ENCODE measurements around the gene PLEK2. TPM values are rescaled to one million over a fixed set of nuclear protein-coding genes. Genes with fewer than 3 reads are reported as not detected.
"Not testable (repeated sequence)": the region's sequence is repeated elsewhere in the genome, so short reads cannot be mapped to it uniquely, and the experiment has no call there.

PLEK2 gene
- total RNA-seq, 1 donor from 2014 or later: not detected

- Mint-ChIP-seq H3K27me3 (ENCODE audit: low read depth) (no peaks in the 10 kb centered on the region), H3K9me3 (peaks cover 9% of the 10 kb centered on the region), H3K4me3 (no peak overlapping the region), H3K27ac (ENCODE audit: unreplicated experiment) (peak overlapping the region; percentile 75), H3K36me3 (ENCODE audit: low read depth) (peaks cover 4% of the 10 kb centered on the region), H3K4me1 (peaks cover 8% of the 10 kb centered on the region)
- TF ChIP-seq, protein P1, sequence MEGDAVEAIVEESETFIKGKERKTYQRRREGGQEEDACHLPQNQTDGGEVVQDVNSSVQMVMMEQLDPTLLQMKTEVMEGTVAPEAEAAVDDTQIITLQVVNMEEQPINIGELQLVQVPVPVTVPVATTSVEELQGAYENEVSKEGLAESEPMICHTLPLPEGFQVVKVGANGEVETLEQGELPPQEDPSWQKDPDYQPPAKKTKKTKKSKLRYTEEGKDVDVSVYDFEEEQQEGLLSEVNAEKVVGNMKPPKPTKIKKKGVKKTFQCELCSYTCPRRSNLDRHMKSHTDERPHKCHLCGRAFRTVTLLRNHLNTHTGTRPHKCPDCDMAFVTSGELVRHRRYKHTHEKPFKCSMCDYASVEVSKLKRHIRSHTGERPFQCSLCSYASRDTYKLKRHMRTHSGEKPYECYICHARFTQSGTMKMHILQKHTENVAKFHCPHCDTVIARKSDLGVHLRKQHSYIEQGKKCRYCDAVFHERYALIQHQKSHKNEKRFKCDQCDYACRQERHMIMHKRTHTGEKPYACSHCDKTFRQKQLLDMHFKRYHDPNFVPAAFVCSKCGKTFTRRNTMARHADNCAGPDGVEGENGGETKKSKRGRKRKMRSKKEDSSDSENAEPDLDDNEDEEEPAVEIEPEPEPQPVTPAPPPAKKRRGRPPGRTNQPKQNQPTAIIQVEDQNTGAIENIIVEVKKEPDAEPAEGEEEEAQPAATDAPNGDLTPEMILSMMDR (conservative IDR thresholded peaks at IDR 0.05): no peak
- DNase-seq (ENCODE audit: low read depth, low spot score): no peak
These were observed 41.8 kb upstream of the PLEK2 start for GRCh38 chr14:67453575-67454300.

DNA sequence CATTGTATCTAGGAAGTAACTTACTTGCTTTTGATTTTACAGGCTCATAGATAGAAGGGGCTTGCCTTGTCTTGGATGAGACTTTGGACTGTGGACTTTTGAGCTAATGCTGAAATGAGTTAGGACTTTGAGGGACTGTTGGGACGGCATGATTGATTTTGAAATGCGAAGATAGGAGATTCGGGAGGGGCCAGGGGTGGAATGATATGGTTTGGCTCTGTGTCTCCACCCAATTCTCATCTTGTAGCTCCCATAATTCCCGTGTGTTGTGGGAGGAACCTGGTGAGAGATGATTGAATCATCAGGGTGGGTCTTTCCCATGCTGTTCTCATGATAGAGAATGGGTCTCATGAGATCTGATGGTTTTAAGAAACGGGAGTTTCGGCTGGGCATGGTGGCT lies 39.7 kb upstream of the PLEK2 start:
- H3K36me3 Mint-ChIP-seq (ENCODE audit: low read depth); H3K27me3 Mint-ChIP-seq (ENCODE audit: low read depth); H3K4me3 Mint-ChIP-seq: not testable (repeated sequence)

GRCh38 chr14:67449096-67449495 lies 37.1 kb upstream of the PLEK2 start:
- H3K27ac Mint-ChIP-seq (ENCODE audit: unreplicated experiment): no peak overlapping the region
- H3K27me3 Mint-ChIP-seq (ENCODE audit: low read depth): no peaks in the 10 kb centered on the region
- DNase-seq (ENCODE audit: low read depth, low spot score): no peak
- no peak overlapping the region for H3K4me3 Mint-ChIP-seq
- peaks cover 4% of the 10 kb centered on the region for H3K36me3 Mint-ChIP-seq (ENCODE audit: low read depth)
- peaks cover 7% of the 10 kb centered on the region for H3K4me1 Mint-ChIP-seq
- H3K9me3 Mint-ChIP-seq: peaks cover 9% of the 10 kb centered on the region
- TF ChIP-seq, protein P1 (conservative IDR thresholded peaks at IDR 0.05): no peak

More for the DNA sequence above, 39.7 kb upstream of the PLEK2 start:
- H3K27ac Mint-ChIP-seq (ENCODE audit: unreplicated experiment): peak overlapping the region; percentile 25
- not testable (repeated sequence) for DNase-seq (ENCODE audit: low read depth, low spot score); H3K4me1 Mint-ChIP-seq; H3K9me3 Mint-ChIP-seq

DNA sequence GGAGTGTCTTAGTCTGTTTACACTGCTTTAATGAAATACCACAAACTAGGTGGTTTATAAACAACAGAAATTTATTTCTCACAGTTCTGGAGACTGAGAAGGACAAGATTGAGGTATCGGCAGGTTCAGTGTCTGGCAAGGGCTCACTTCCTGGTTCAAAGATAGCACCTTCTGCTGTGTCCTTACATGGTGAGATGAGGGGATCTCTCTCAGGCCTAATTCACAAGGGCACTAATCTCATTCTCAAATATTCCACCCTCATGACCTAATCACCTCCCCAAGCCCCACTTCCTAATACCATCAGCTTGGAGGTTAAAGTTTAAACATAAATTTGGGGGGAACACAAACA lies 35.0 kb upstream of the PLEK2 start:
- DNase-seq (ENCODE audit: low read depth, low spot score): no peak
- H3K4me1 Mint-ChIP-seq: peaks cover 7% of the 10 kb centered on the region
- no peak overlapping the region for H3K4me3 Mint-ChIP-seq
- peaks cover 9% of the 10 kb centered on the region for H3K9me3 Mint-ChIP-seq
- no peaks in the 10 kb centered on the region for H3K27me3 Mint-ChIP-seq (ENCODE audit: low read depth)
- no peak overlapping the region for H3K27ac Mint-ChIP-seq (ENCODE audit: unreplicated experiment)
- TF ChIP-seq, protein P1 (conservative IDR thresholded peaks at IDR 0.05): no peak
- peaks cover 4% of the 10 kb centered on the region for H3K36me3 Mint-ChIP-seq (ENCODE audit: low read depth)

DNA sequence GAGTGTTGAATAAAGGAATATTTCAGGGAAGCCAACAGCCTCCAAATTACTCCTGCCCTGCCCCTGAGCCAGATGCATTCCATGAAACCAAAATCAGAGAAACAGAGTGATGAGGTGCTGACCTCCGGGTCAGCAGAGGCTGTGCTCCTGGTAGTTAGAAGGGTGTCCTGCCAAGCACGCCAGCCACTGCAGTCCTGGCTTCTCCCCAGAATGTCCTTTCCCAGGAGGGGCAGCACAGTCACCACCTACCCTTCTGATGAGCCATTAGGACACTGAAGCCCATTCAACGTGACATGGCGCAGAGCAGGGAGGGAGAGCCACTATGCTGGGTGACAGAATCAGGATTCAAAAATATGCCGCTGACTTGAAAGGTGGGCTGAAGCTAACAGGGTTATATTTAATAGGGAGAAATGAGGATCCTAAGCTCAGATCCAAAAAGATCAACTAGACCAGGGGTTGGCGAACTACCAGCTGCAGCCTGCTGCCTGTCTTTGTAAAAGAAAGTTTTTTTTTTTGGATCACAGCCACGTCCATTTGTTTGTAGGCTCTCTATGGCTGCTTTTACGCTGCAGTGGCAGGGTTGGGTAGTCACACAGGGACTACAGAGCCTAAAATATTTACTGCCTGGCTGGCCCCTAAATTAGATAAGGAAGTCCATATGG lies 34.5 kb upstream of the PLEK2 start:
- peak overlapping the region; percentile 76 for H3K27ac Mint-ChIP-seq (ENCODE audit: unreplicated experiment)
- peaks cover 4% of the 10 kb centered on the region for H3K36me3 Mint-ChIP-seq (ENCODE audit: low read depth)
- no peak for DNase-seq (ENCODE audit: low read depth, low spot score)
- TF ChIP-seq, protein P1 (conservative IDR thresholded peaks at IDR 0.05): no peak
- H3K4me1 Mint-ChIP-seq: peaks cover 7% of the 10 kb centered on the region
- no peaks in the 10 kb centered on the region for H3K27me3 Mint-ChIP-seq (ENCODE audit: low read depth)
- no peak overlapping the region for H3K4me3 Mint-ChIP-seq
- peaks cover 9% of the 10 kb centered on the region for H3K9me3 Mint-ChIP-seq

- H3K27ac Mint-ChIP-seq (ENCODE audit: unreplicated experiment): no peak overlapping the region
- no peak for DNase-seq (ENCODE audit: low read depth, low spot score)
- H3K4me1 Mint-ChIP-seq: peaks cover 7% of the 10 kb centered on the region
- no peaks in the 10 kb centered on the region for H3K36me3 Mint-ChIP-seq (ENCODE audit: low read depth)
- TF ChIP-seq, protein P1 (conservative IDR thresholded peaks at IDR 0.05): no peak
- H3K27me3 Mint-ChIP-seq (ENCODE audit: low read depth): no peaks in the 10 kb centered on the region
- H3K9me3 Mint-ChIP-seq: no peaks in the 10 kb centered on the region
- no peak overlapping the region for H3K4me3 Mint-ChIP-seq
These were observed 32.4 kb upstream of the PLEK2 start for GRCh38 chr14:67444395-67444794.

Measured in neural crest cell (in vitro differentiated cells).